Spleen (tissue), 11 donors: ENCODE results near the gene PHF21B. TPM values are rescaled to one million over a fixed set of nuclear protein-coding genes. Genes with fewer than 3 reads are reported as not detected.
"Not testable (repeated sequence)": the region's sequence is repeated elsewhere in the genome, so short reads cannot be mapped to it uniquely, and the experiment has no call there.

Experiments
- DNase-seq: peaks from one replicate; pipeline ENCODE4 v3.0.0-alpha.2; 2020
- H3K27ac ChIP-seq, 8 donors: fragments of 200-600 bp; sonication (generic) in 7 of 8; 1 replicate in 4 of 8; 2 replicates in 4 of 8; pipeline versions ENCODE4 v1.5.0 to v1.8.0; 2016 to 2021; ENCODE audit warnings: inconsistent platforms in 4 of 8, mild to moderate bottlenecking in 4 of 8, moderate library complexity in 1 of 8
- H3K27me3 ChIP-seq, 7 donors: fragments of 200-600 bp; sonication (generic) in 6 of 7; replicated peaks in 1 of 7; 1 replicate in 4 of 7; 2 replicates in 3 of 7; pipeline versions ENCODE4 v1.5.0 to v1.8.0; 2016 to 2021; ENCODE audit warnings: inconsistent platforms in 3 of 7, mild to moderate bottlenecking in 1 of 7
- H3K36me3 ChIP-seq, 6 donors: fragments of 200-600 bp; sonication (generic) in 5 of 6; 1 replicate in 4 of 6; 2 replicates in 2 of 6; pipeline versions ENCODE4 v1.5.0 to v1.8.0; 2016 to 2021; ENCODE audit warnings: inconsistent platforms in 2 of 6
- H3K4me1 ChIP-seq, 6 donors: fragments of 200-600 bp; sonication (generic) in 5 of 6; 1 replicate in 3 of 6; 2 replicates in 3 of 6; pipeline versions ENCODE4 v1.5.0 to v1.8.0; 2016 to 2021; ENCODE audit warnings: inconsistent platforms in 3 of 6
- H3K4me3 ChIP-seq, 8 donors: fragments of 200-600 bp; sonication (generic) in 7 of 8; 1 replicate in 4 of 8; 2 replicates in 4 of 8; pipeline versions ENCODE4 v1.5.0 to v1.8.0; 2016 to 2021; ENCODE audit warnings: inconsistent platforms in 4 of 8, mild to moderate bottlenecking in 4 of 8, moderate library complexity in 2 of 8
- H3K9me3 ChIP-seq, 8 donors: fragments of 200-600 bp; sonication (generic) in 7 of 8; 1 replicate in 4 of 8; 2 replicates in 4 of 8; pipeline versions ENCODE4 v1.5.0 to v1.8.0; 2016 to 2021; ENCODE audit warnings: inconsistent platforms in 4 of 8
- CTCF ChIP-seq, 11 experiments: fragments of 200-600 bp in 7 of 11; fragments of 450-650 bp in 4 of 11; sonication (generic) in 4 of 11; IDR thresholded peaks in 8 of 11; conservative IDR thresholded peaks in 3 of 11; 1 replicate in 7 of 11; 2 replicates in 4 of 11; pipeline versions ENCODE4 v1.4.0 to v1.8.0; 2016 to 2021; ENCODE audit warnings: antibody characterized with exemption in 11 of 11, inconsistent platforms in 4 of 11, mild to moderate bottlenecking in 1 of 11
- POLR2A ChIP-seq, 3 donors: fragments of 450-650 bp; IDR thresholded peaks; one replicate each; pipeline ENCODE4 v1.5.1; 2017; ENCODE audit warnings: antibody characterized with exemption in 3 of 3, mild to moderate bottlenecking in 1 of 3
- POLR2AphosphoS5 ChIP-seq, 3 donors: sonication (generic); formaldehyde crosslinking; IDR thresholded peaks; one replicate each; pipeline ENCODE4 v1.5.1; 2017; ENCODE audit warnings: antibody characterized with exemption in 3 of 3
- WGBS, 5 donors: extraction: QIAGEN DNeasy Blood & Tissue Kit in 3 of 5; methylation state at CpG; one replicate each; pipeline versions ENCODE4 v1.1.5 to v1.1.7; 2013 to 2018; 5-methylcytosine and 5-hydroxymethylcytosine counted together
- intact Hi-C: fragments of 100-400 bp; cut with DNase I; formaldehyde crosslinking; loops from one replicate; pipeline ENCODE4 v1.15.0; 2023; ENCODE audit warnings: low total_unique reads
- polyA plus RNA-seq, 3 donors: library from polyadenylated mRNA; stranded (reverse); fragments of 200-250 nt; gene quantifications; one replicate each; pipeline ENCODE4 v1.2.1, GENCODE V29; 2013
- total RNA-seq, 7 donors: library from RNA; depleted of rRNA in 3 of 7; stranded (reverse); fragments of >200 nt in 3 of 7; fragmentation: NEBNext Ultra II Directional in 4 of 7; extraction: Animal tissue kit (Norgen Biotek cat#: 25700) in 4 of 7; gene quantifications; one replicate each; pipeline versions ENCODE4 v1.1.0 to v1.2.1, GENCODE V29; 2016 to 2021
- donor health status: healthy with polysubstance abuse.
- donor health status: DM: no; HTN: no; CAD: no; lungs with moderate emphysema.
- donor health status: DM: no; HTN: no; CAD: no.
- donor health status: Bipolar disorder and iron deficiency.
- donor health status: healthy.
- donor health status: DM: no; HTN: no; CAD: no.
- donor health status: DM: yes; HTN: yes; CAD: no.

Gene PHF21B
- total and polyA plus RNA-seq, 10 donors: 0.03 to 0.46 (median 0.09) TPM; not detected in 4

- H3K27me3 ChIP-seq: peaks cover 0 to 6% (median 0%) of the 10 kb centered on the region in 7 donors
- intact Hi-C loops: no loop called here
- no peak for TF ChIP-seq CTCF (IDR thresholded peaks at IDR 0.05 in 8 of 11, conservative IDR thresholded peaks at IDR 0.05 in 3 of 11)
- no peak for TF ChIP-seq POLR2A (IDR thresholded peaks at IDR 0.05)
- no peak for TF ChIP-seq POLR2AphosphoS5 (IDR thresholded peaks at IDR 0.05)
- H3K9me3 ChIP-seq: peaks cover 0 to 13% (median 4%) of the 10 kb centered on the region in 8 donors
- DNase-seq: peak; percentile 55
- H3K27ac ChIP-seq: no peak overlapping the region
- WGBS, 5 donors: 87 to 93% (median 90%) methylated on average over 3 to 11 of the region's 11 CpGs
- H3K36me3 ChIP-seq: no peaks in the 10 kb centered on the region
- no peak overlapping the region for H3K4me3 ChIP-seq
- H3K4me1 ChIP-seq: no peaks in the 10 kb centered on the region
Measured at GRCh38 chr22:44926124-44926475, 83.7 kb downstream of the PHF21B start.

- H3K9me3 ChIP-seq: peaks cover 0 to 13% (median 4%) of the 10 kb centered on the region in 8 donors
- no peak overlapping the region for H3K4me3 ChIP-seq
- H3K4me1 ChIP-seq: no peaks in the 10 kb centered on the region
- TF ChIP-seq POLR2A (IDR thresholded peaks at IDR 0.05) (no peak), CTCF (IDR thresholded peaks at IDR 0.05 in 8 of 11, conservative IDR thresholded peaks at IDR 0.05 in 3 of 11) (no peak), POLR2AphosphoS5 (IDR thresholded peaks at IDR 0.05) (no peak)
- 72 to 89% (median 85%) methylated on average over 10 to 15 of the region's 15 CpGs for WGBS, 5 donors
- intact Hi-C loops: no loop called here
- peaks cover 0 to 6% (median 0%) of the 10 kb centered on the region in 7 donors for H3K27me3 ChIP-seq
- DNase-seq: peak; percentile 61
- no peaks in the 10 kb centered on the region for H3K36me3 ChIP-seq
- no peak overlapping the region for H3K27ac ChIP-seq
Measured at GRCh38 chr22:44925465-44926123, 84.2 kb downstream of the PHF21B start.

- Histone ChIP-seq H3K36me3 (no peaks in the 10 kb centered on the region), H3K9me3 (peaks cover 0 to 13% (median 4%) of the 10 kb centered on the region in 8 donors), H3K4me1 (no peaks in the 10 kb centered on the region), H3K27ac (no peak overlapping the region), H3K27me3 (peaks cover 0 to 6% (median 0%) of the 10 kb centered on the region in 7 donors), H3K4me3 (no peak overlapping the region)
- WGBS, 5 donors: 73 to 93% (median 84%) methylated on average over 8 of the region's 8 CpGs
- TF ChIP-seq POLR2A (IDR thresholded peaks at IDR 0.05) (no peak), POLR2AphosphoS5 (IDR thresholded peaks at IDR 0.05) (no peak), CTCF (IDR thresholded peaks at IDR 0.05 in 8 of 11, conservative IDR thresholded peaks at IDR 0.05 in 3 of 11) (no peak)
- no peak for DNase-seq
- intact Hi-C loops: no loop called here
Measured at GRCh38 chr22:44924710-44925109, 85.1 kb downstream of the PHF21B start.

GRCh38 chr22:44924098-44924497, 85.7 kb downstream of the PHF21B start:
- H3K9me3 ChIP-seq: peaks cover 0 to 13% (median 4%) of the 10 kb centered on the region in 8 donors
- intact Hi-C loops: no loop called here
- no peaks in the 10 kb centered on the region for H3K36me3 ChIP-seq

GRCh38 chr22:44921766-44922165, 88.0 kb downstream of the PHF21B start:
- H3K4me1 ChIP-seq, H3K27ac ChIP-seq, H3K4me3 ChIP-seq, H3K27me3 ChIP-seq, intact Hi-C loops, H3K36me3 ChIP-seq: not testable (repeated sequence)
- peaks cover 0 to 13% (median 4%) of the 10 kb centered on the region in 8 donors for H3K9me3 ChIP-seq
- 79 to 96% (median 89%) methylated on average over 11 of the region's 11 CpGs for WGBS, 5 donors
- DNase-seq: peak; percentile 19

More at GRCh38 chr22:44924098-44924497, 85.7 kb downstream of the PHF21B start:
- Histone ChIP-seq H3K27me3 (peaks cover 0 to under 1% (median 0%) of the 10 kb centered on the region in 7 donors), H3K4me3 (no peak overlapping the region), H3K4me1 (no peaks in the 10 kb centered on the region), H3K27ac (no peak overlapping the region)
- 66 to 90% (median 79%) methylated on average over 5 of the region's 5 CpGs for WGBS, 5 donors
- TF ChIP-seq CTCF (IDR thresholded peaks at IDR 0.05 in 8 of 11, conservative IDR thresholded peaks at IDR 0.05 in 3 of 11) (no peak), POLR2AphosphoS5 (IDR thresholded peaks at IDR 0.05) (no peak), POLR2A (IDR thresholded peaks at IDR 0.05) (no peak)
- DNase-seq: no peak
